Astrocyte of the spinal cord (primary cell): Measurements from ENCODE around the gene MAST4.

Experiments used
- DNase-seq: peaks from one replicate; pipeline ENCODE4 v3.0.0; 2011; ENCODE audit warnings: low read depth, low spot score
- H3K4me3 ChIP-seq: 2 replicates; pipeline ENCODE4 v1.5.1; 2011; ENCODE audit warnings: low read depth, mild to moderate bottlenecking, low read length, moderate library complexity
- CTCF ChIP-seq: IDR thresholded peaks from 2 replicates; pipeline ENCODE4 v1.5.1; 2012; ENCODE audit warnings: low read depth, mild to moderate bottlenecking, low read length, inconsistent platforms
- in situ Hi-C: cut with HindIII; loops from 2 replicates; pipeline ENCODE4 v1.10.0; 2017; ENCODE audit warnings: low sequenced_read_pairs

The MAST4 gene

GRCh38 chr5:66829826-66830225 lies 233.6 kb downstream of the MAST4 start:
- TF ChIP-seq CTCF: no peak
- peak; percentile 59 for DNase-seq
- in situ Hi-C loops: no loop called here
- no peak overlapping the region for H3K4me3 ChIP-seq

GRCh38 chr5:66830636-66831035 lies 234.4 kb downstream of the MAST4 start:
- DNase-seq: peak; percentile 14
- TF ChIP-seq CTCF: no peak
- H3K4me3 ChIP-seq: no peak overlapping the region
- in situ Hi-C loops: no loop called here

- in situ Hi-C loops: no loop called here
- TF ChIP-seq CTCF: no peak
- no peak overlapping the region for H3K4me3 ChIP-seq
- no peak for DNase-seq
Observed at GRCh38 chr5:66839636-66840185, 243.5 kb downstream of the MAST4 start.

GRCh38 chr5:66840511-66841013 lies 244.4 kb downstream of the MAST4 start:
- no peak for TF ChIP-seq CTCF
- in situ Hi-C loops: no loop called here
- peak; percentile 16 for DNase-seq
- no peak overlapping the region for H3K4me3 ChIP-seq

- in situ Hi-C loops: no loop called here
- no peak for DNase-seq
- TF ChIP-seq CTCF: no peak
- H3K4me3 ChIP-seq: no peak overlapping the region
Observed at GRCh38 chr5:66841264-66841663, 245.1 kb downstream of the MAST4 start.

- TF ChIP-seq CTCF: no peak
- DNase-seq: no peak
- in situ Hi-C loops: no loop called here
- H3K4me3 ChIP-seq: no peak overlapping the region
Observed at GRCh38 chr5:66842540-66842939, 246.3 kb downstream of the MAST4 start.
